ENCODE data around the gene BCAS3. TPM values are rescaled to one million over a fixed set of nuclear protein-coding genes. Genes with fewer than 3 reads are reported as not detected.

Gene BCAS3
- total RNA-seq, 1 experiment from 2014 or later: 26.3 TPM

GRCh38 chr17:60729854-60730253 is 52.2 kb downstream of the BCAS3 start:
- Histone ChIP-seq H3K4me1 (ENCODE audit: control insufficient read depth in 1 of 2, insufficient read depth in 2 of 2, low read length in 2 of 2) (0 out of 4 replicates have a peak, but pooled peaks cover 0 to 3% of the 10 kb centered on the region in 2 experiments), H3K27ac (ENCODE audit: low read depth, low read length) (no peak overlapping the region), H2AFZ (ENCODE audit: low read depth, low read length, poor library complexity, severe bottlenecking) (no peak overlapping the region), H3K79me2 (ENCODE audit: insufficient read depth, low read length) (no peaks in the 10 kb centered on the region), H3K4me3 (replicated peaks in 1 of 2; ENCODE audit: low read depth in 1 of 2, low read length in 2 of 2) (no peak overlapping the region), H3K36me3 (ENCODE audit: control insufficient read depth in 1 of 2, insufficient read depth in 2 of 2, low read length in 2 of 2) (no peaks in the 10 kb centered on the region), H3K9me2 (ENCODE audit: insufficient read depth) (no peaks in the 10 kb centered on the region), H3K4me2 (ENCODE audit: low read length) (no peak overlapping the region), H3K9ac (ENCODE audit: low read length) (no peak overlapping the region), H3K27me3 (ENCODE audit: insufficient read depth, low read length) (no peaks in the 10 kb centered on the region), H3K9me3 (ENCODE audit: control insufficient read depth in 1 of 2, insufficient read depth in 1 of 2, low read depth in 1 of 2, low read length in 2 of 2) (no peaks in the 10 kb centered on the region), H4K20me1 (ENCODE audit: insufficient read depth) (no peaks in the 10 kb centered on the region)
- BruUV-seq (replicated peaks): no TSS peak
- DNase-seq (ENCODE audit: low read depth, low spot score) (no peak), ATAC-seq (no peak)
- ChIA-PET POLR2A (no interaction called here), CTCF (interaction anchor here (2.1 kb wide), 1 partner anchor 9 kb away, joined by 20 read pairs; no protein-coding TSS in a partner anchor), RAD21 (ENCODE audit: low non-redundant PET in 1 of 2, low total read pairs in 2 of 2, uncharacterized antibody in 2 of 2, unreplicated experiment in 2 of 2) (no interaction called here)
- intact Hi-C loops (cut with micrococcal nuclease): loop anchor here (10.0 kb wide), 2 partner anchors 845 to 1105 kb away; no protein-coding TSS in a partner anchor
- TF ChIP-seq REST (IDR thresholded peaks at IDR 0.05; ENCODE audit: low read depth) (no peak), ATF3 (IDR thresholded peaks at IDR 0.05) (no peak), POLR2A (IDR thresholded peaks at IDR 0.05; ENCODE audit: borderline replicate concordance, extremely low read depth, insufficient read depth, insufficient read length) (no peak), YY1 (IDR thresholded peaks at IDR 0.05; ENCODE audit: extremely low read depth, insufficient replicate concordance, low read depth, low read length) (no peak), EGR1 (IDR thresholded peaks at IDR 0.05; ENCODE audit: low read depth) (no peak), MAX (IDR thresholded peaks at IDR 0.05) (no peak), CEBPB (IDR thresholded peaks at IDR 0.05; ENCODE audit: low read depth) (no peak), EZH2 (IDR thresholded peaks at IDR 0.05) (no peak), ZBTB33 (IDR thresholded peaks at IDR 0.05; ENCODE audit: extremely low read depth, insufficient replicate concordance, low read length) (no peak), POLR2AphosphoS5 (IDR thresholded peaks at IDR 0.05; ENCODE audit: low read depth, low read length) (no peak), JUND (IDR thresholded peaks at IDR 0.05) (no peak), ZFX (IDR thresholded peaks at IDR 0.05) (no peak), SIN3A (IDR thresholded peaks at IDR 0.05; ENCODE audit: low read depth) (no peak), TCF7L2 (IDR thresholded peaks at IDR 0.05; ENCODE audit: borderline replicate concordance, extremely low read depth, insufficient read depth, insufficient read length) (no peak), CBX3 (IDR thresholded peaks at IDR 0.05; ENCODE audit: low read depth) (no peak), ZNF274 (IDR thresholded peaks at IDR 0.05; ENCODE audit: low read depth, low read length) (no peak), ELF1 (IDR thresholded peaks at IDR 0.05; ENCODE audit: borderline replicate concordance, low read depth) (no peak), SRF (IDR thresholded peaks at IDR 0.05; ENCODE audit: low read depth) (no peak)

Measured in HCT116 (cell line).